ENCODE measurements around the gene RPN2. TPM values are rescaled to one million over a fixed set of nuclear protein-coding genes. Genes with fewer than 3 reads are reported as not detected.
A peak's percentile ranks its signal among the peaks of the same experiment; 100 is the strongest.

The RPN2 gene
- total RNA-seq, 1 donor from 2014 or later = 168 TPM

DNA sequence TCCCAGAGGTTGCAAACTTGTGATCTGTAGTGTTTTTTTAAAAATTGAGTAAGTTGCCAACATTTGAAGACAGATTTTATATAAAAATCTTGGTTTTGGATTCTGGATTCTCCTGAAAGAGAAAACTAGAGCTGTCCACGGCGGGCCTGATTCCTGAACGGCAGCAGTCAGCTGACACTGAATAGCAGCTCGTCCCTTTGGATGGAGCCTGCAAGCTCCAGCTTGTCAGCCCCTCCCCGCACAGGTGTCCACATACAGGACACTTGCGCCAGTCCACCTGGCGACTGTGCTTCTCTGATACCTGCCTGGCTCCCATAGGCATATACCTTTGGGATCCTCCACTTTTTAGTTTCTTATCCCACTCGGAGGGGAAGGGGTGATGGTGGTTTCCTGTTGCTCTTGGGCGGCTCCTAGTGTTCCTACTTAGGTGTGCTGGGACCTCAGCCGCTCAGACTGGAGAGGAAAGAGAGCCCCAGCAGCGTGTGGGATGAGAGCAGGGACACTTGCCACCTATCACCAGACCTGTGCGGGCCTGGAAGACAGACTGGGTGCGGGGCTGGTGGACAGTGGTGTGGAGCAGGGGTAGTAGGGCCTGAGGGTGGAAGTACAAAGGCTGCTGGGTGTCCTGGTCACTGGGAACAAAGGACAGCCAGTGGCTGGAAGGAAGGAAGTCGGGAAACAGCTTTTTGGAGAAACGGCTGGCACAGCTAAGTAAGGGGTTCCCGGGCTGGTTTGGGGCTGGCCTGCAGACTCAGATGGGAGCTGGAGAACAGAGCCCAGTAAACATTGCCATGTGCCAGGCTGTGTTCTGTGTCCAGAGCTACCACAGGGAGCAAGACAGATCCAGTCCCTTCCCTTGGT lies 64.2 kb downstream of the RPN2 start:
- DNase-seq (ENCODE audit: extremely low spot score, unreplicated experiment) = no peak
- H3K27me3 Mint-ChIP-seq (ENCODE audit: unreplicated experiment) = no peaks in the 10 kb centered on the region
- no peaks in the 10 kb centered on the region for H3K9me3 Mint-ChIP-seq (ENCODE audit: unreplicated experiment)
- no peaks in the 10 kb centered on the region for H3K4me1 Mint-ChIP-seq (ENCODE audit: unreplicated experiment)
- no peak overlapping the region for H3K4me3 Mint-ChIP-seq (ENCODE audit: unreplicated experiment)
- peak overlapping the region; percentile 61 for H3K27ac Mint-ChIP-seq (ENCODE audit: unreplicated experiment)
- TF ChIP-seq, protein P1, sequence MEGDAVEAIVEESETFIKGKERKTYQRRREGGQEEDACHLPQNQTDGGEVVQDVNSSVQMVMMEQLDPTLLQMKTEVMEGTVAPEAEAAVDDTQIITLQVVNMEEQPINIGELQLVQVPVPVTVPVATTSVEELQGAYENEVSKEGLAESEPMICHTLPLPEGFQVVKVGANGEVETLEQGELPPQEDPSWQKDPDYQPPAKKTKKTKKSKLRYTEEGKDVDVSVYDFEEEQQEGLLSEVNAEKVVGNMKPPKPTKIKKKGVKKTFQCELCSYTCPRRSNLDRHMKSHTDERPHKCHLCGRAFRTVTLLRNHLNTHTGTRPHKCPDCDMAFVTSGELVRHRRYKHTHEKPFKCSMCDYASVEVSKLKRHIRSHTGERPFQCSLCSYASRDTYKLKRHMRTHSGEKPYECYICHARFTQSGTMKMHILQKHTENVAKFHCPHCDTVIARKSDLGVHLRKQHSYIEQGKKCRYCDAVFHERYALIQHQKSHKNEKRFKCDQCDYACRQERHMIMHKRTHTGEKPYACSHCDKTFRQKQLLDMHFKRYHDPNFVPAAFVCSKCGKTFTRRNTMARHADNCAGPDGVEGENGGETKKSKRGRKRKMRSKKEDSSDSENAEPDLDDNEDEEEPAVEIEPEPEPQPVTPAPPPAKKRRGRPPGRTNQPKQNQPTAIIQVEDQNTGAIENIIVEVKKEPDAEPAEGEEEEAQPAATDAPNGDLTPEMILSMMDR (IDR thresholded peaks at IDR 0.05) = no peak
- peaks cover 35% of the 10 kb centered on the region for H3K36me3 Mint-ChIP-seq (ENCODE audit: unreplicated experiment)

DNA sequence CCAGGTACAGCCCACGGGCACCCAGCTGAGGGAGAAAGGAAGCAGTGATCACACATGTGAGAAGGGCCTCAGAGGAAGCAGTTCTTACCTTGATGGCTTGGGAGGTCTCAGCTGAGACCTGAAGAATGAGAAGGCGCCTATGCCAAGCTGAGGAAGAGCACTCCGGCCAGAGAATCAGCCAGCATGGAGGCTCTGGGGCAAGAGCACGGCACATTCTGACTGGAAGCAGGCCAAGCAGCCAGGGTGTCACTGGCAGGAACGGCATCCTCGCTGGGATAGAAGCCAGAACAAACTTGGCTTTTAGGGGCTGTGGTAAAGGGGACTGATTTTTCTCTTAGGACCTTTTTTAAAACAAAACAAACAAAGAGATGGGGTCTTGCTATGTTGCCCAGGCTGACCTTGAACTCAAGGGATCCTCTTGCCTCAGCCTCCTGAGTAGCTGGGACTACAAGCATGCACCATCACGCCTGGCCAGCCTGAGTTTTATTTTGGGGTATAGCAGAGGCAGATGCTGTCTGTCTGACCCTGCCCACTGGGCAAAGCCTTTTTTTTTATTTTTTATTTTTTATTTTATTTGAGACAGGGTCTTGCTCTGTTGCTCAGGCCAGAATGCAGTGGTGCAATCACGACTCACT lies 64.9 kb downstream of the RPN2 start:
- Mint-ChIP-seq H3K4me3 (ENCODE audit: unreplicated experiment) (no peak overlapping the region), H3K27ac (ENCODE audit: unreplicated experiment) (no peak overlapping the region), H3K4me1 (ENCODE audit: unreplicated experiment) (no peaks in the 10 kb centered on the region), H3K36me3 (ENCODE audit: unreplicated experiment) (peaks cover 34% of the 10 kb centered on the region), H3K9me3 (ENCODE audit: unreplicated experiment) (no peaks in the 10 kb centered on the region), H3K27me3 (ENCODE audit: unreplicated experiment) (no peaks in the 10 kb centered on the region)
- DNase-seq (ENCODE audit: extremely low spot score, unreplicated experiment) = no peak
- TF ChIP-seq, protein P1 (IDR thresholded peaks at IDR 0.05) = no peak

DNA sequence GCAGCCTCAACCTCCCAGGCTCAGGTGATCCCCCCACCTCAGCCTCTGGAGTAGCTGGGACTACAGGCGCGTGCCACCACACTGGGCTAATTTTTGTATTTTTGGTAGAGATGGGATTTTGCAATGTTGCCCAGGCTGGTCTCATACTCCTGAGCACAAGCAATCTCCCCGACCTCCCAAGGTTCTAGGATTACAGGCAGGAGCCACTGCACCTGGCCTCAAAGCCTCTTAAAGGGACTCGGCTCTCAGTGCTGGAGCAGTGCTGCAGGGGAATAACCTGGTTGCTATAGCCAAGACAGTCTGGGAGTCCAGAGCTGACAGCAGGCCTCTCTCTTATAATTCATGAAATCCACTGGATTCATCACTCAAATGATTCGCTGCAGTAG lies 65.4 kb downstream of the RPN2 start:
- Mint-ChIP-seq H3K36me3 (ENCODE audit: unreplicated experiment) (peaks cover 34% of the 10 kb centered on the region), H3K27ac (ENCODE audit: unreplicated experiment) (no peak overlapping the region), H3K4me1 (ENCODE audit: unreplicated experiment) (no peaks in the 10 kb centered on the region), H3K27me3 (ENCODE audit: unreplicated experiment) (no peaks in the 10 kb centered on the region), H3K4me3 (ENCODE audit: unreplicated experiment) (no peak overlapping the region), H3K9me3 (ENCODE audit: unreplicated experiment) (no peaks in the 10 kb centered on the region)
- TF ChIP-seq, protein P1 (IDR thresholded peaks at IDR 0.05) = no peak
- no peak for DNase-seq (ENCODE audit: extremely low spot score, unreplicated experiment)

DNA sequence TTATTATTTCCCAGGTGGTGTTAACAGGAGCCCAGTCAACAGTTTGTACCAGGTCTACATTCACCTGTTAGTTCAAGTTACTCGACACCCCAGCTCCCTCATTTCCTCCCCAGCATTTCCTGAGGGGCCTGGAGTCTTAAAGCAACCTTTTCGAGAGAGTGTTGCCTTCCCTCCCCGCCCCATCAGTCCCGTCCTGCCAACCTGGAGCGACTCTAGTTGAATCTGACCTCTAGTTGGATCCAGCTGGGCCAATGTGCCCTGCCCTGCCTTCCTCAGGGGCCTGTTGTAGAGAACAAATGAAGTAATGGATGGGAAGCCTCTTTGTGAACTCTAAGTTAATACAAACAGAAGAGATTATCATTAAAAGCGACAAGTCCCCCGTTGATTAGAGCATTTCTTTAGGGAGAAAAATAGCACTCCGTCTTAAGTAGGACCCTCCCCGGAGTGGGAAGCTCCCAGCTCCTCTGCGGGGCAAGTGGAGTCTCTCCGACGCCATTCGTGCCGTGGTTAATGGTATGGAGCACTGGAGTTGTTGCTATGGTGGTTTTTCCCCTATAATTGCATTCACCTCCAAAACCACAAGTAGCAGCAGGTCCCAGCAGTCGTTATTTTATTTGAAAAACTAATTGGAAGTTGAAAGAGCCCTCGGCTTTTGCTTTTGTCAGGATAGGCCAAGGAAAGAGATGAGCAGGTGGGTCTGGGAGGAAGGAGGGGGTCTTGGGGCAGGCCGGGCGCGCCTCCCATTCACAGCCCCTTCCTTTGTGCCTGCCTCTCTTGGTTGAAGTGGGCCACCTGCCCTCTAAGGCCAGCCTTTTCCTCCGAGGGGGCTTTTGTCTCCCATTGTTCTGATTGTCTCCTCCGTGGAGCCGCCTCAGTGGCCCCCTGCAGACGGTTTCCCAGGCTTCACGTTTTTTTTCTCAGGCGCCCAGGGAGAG lies 66.4 kb downstream of the RPN2 start:
- H3K27me3 Mint-ChIP-seq (ENCODE audit: unreplicated experiment) = no peaks in the 10 kb centered on the region
- H3K4me3 Mint-ChIP-seq (ENCODE audit: unreplicated experiment) = no peak overlapping the region
- H3K9me3 Mint-ChIP-seq (ENCODE audit: unreplicated experiment) = no peaks in the 10 kb centered on the region
- no peaks in the 10 kb centered on the region for H3K4me1 Mint-ChIP-seq (ENCODE audit: unreplicated experiment)
- DNase-seq (ENCODE audit: extremely low spot score, unreplicated experiment) = no peak
- H3K27ac Mint-ChIP-seq (ENCODE audit: unreplicated experiment) = no peak overlapping the region
- H3K36me3 Mint-ChIP-seq (ENCODE audit: unreplicated experiment) = peaks cover 29% of the 10 kb centered on the region
- TF ChIP-seq, protein P1 (IDR thresholded peaks at IDR 0.05) = no peak
